ENCODE measurements around the gene ATP6V0A1.
"Not testable (repeated sequence)": the region's sequence is repeated elsewhere in the genome, so short reads cannot be mapped to it uniquely, and the experiment has no call there.

Gene ATP6V0A1

GRCh38 chr17:42458497-42459255 is at the start of gene ATP6V0A1:
Gene ATP6V0A1, plus strand, starts transcription at chr17:42458878. Its CDS starts 2,017 bp downstream, at chr17:42460895.
- peak; percentile 80 to 92 (median 87) for DNase-seq (ENCODE audit: low read depth in 4 of 4, low spot score in 1 of 4)

DNA sequence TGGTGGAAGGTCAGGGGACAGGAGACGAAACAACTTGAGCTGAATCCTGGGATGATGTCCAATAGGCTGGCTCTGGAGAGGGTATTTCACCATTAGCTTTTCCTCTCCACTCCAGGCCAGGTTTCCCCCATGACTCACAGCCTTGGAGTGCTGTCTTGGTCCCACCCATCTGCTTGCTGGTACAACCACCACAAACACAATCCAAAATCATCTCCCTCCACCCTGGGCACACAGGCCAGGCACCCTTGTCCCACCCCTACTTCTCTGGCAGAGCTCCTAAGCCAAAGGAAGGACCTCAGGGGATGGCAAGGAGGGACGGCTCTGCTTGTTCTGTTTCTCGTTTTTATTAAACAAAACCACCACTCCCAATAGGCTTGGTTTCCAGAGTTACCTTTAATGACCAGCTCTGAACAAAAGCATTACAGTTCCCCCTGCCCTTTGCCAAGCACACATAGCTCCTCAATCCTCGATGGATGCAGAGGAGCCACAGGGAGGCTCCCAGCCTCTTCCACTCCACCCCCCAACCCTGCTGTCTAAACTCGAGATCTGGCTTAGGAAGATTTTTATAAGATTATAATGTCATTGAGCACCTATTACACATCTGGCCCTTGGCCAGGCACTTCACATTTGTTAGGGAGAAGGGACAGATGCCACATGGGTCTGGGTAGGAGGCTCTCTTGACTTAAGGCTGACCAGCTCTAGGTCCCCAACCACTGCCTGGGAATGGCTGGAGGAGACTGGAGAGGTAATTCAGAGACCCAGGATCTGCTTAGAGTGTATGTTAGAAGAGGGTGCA is 49.0 kb upstream of the ATP6V0A1 start:
- no peak for DNase-seq (ENCODE audit: low read depth in 4 of 4, low spot score in 1 of 4)

DNA sequence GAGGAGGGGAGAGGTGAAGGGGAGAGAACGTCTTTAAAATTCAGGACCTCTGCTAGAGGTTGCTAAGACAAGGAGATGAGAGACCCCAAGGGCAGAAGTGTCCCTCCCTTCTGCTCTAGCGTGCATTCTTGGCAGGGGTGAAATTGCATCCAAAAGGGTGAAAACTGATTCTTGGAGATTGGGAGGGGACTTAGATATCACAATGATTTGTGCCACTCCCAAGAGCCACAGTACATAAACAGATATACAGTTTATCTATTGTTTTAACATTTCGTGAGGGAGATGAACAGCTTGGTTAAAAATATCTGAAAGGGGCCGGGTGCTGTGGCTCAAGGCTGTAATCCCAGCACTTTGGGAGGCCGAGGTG is 48.4 kb upstream of the ATP6V0A1 start:
- DNase-seq (ENCODE audit: low read depth in 4 of 4, low spot score in 1 of 4), result no peak

GRCh38 chr17:42411361-42411760 is 47.3 kb upstream of the ATP6V0A1 start:
- DNase-seq (ENCODE audit: low read depth in 4 of 4, low spot score in 1 of 4), result no peak

GRCh38 chr17:42411905-42412679 is 46.6 kb upstream of the ATP6V0A1 start:
- DNase-seq (ENCODE audit: low read depth in 4 of 4, low spot score in 1 of 4), result no peak

DNA sequence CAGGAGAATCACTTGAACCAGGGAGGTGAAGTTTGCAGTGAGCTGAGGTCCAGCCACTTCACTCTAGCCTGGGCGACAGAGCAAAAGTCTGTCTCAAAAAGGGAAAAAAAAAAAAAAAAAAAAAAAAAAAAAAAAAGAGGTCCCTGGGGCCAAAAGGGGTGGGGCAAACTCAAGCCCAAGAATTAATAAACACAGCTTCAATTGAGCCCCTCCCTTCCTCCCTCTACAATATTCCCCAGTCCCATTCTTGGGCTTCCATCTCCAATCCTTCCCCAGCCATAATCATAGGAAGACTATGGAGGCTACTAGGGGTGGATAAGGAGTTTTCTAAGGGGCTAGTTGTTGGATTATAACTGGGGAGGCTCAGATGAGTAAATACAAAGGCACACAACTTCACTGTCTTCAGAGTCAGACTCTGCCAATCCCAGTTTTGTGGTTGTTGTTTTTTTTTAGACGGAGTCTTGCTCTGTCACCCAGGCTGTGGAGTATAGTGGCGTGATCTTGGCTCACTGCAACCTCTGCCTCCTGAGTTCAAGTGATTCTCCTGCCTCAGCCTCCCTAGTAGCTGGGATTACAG is 45.1 kb upstream of the ATP6V0A1 start:
- no peak for DNase-seq (ENCODE audit: low read depth in 4 of 4, low spot score in 1 of 4)

DNA sequence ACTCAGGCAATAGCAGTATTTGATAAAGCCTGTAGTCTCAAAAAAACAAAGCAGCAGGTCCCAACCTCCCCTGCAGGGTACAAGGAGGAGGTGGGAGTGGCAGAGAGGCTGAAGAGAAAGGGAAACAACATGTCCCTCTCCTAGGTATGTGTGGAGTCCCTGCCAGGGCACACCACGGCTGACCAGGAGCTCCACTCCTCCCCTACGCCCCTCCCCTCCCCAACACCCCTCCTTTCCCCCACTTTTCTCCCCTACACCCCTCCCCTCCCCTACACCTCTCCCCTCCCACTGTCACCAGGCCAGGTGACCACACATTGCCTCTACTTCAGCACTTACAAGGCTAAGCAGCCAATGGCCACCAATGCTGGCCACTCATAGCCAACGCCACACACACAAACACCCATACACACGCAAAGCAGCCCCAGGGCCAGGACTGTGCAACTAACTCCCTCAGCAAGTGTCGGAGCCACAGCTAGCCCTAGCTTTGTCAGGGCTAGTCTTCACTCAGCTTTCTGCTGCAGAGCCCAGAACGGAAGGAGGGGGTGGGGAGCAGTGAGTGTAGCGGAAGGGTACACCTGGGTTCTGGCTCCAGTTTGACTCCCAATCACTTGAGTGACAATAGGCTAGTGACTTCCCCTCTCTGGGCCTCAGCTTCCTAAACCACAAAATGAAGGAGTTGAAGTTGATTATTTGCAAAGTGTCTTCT is 43.8 kb upstream of the ATP6V0A1 start:
- DNase-seq (ENCODE audit: low read depth in 4 of 4, low spot score in 1 of 4), result peak; percentile 21 to 63 (median 33)

- not testable (repeated sequence) for DNase-seq (ENCODE audit: low read depth in 4 of 4, low spot score in 1 of 4)
Observed at GRCh38 chr17:42417981-42418380, 40.7 kb upstream of the ATP6V0A1 start.

DNA sequence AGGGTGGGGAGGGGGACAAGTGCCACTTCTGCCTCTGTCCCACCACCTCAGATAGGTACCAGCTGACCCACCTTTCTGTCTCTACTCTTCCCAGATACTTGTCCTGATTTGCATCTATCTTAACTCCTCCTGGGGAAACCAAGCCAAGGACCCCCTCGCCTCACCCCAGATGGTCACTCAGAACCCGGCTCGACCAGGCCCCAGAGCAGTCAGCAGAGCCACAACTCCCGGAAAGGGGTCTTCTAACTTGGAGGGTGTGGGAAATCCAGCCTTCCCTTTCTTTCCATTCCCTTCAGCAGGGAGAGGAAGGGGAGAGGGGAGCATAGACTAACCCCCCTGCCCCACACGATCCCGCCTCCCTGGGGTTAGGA is 37.6 kb upstream of the ATP6V0A1 start:
- no peak for DNase-seq (ENCODE audit: low read depth in 4 of 4, low spot score in 1 of 4)

GRCh38 chr17:42421507-42422338 is 37.0 kb upstream of the ATP6V0A1 start:
- DNase-seq (ENCODE audit: low read depth in 4 of 4, low spot score in 1 of 4), result no peak

DNA sequence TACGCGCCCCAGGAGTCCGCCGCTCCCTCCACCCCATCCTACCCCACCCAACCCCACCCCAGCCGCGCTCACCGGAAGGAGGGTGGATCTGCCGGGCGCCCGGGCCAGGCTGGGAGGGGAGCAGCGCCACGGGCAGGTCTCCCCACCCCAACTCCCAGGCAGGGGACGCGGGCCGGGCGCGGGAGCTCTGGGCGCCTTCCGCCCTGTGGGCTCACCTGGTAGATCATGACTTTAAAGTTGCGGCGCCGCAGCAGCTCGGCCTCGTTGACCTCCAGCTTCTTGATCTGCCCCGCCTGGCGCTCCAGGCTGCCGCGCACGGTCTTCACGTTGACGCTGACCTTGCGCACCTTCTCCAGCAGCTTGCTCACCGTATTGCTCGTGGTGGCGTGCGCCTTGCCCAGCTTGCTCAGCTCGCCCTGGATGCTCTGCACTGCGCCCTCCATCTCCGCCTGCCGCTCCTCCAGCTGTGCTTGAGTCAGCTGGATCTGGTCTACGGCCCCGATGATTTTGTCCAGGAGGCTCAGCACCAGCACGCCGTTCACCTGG is 36.2 kb upstream of the ATP6V0A1 start:
- DNase-seq (ENCODE audit: low read depth in 4 of 4, low spot score in 1 of 4), result no peak

- no peak for DNase-seq (ENCODE audit: low read depth in 4 of 4, low spot score in 1 of 4)
Observed at GRCh38 chr17:42422958-42423712, 35.5 kb upstream of the ATP6V0A1 start, which contains the start of gene CAVIN1. Gene CAVIN1, minus strand, starts transcription at chr17:42423256. Its CDS starts 159 bp downstream, at chr17:42423097.

- no peak for DNase-seq (ENCODE audit: low read depth in 4 of 4, low spot score in 1 of 4)
Observed at GRCh38 chr17:42423766-42424165, 34.9 kb upstream of the ATP6V0A1 start.

- DNase-seq (ENCODE audit: low read depth in 4 of 4, low spot score in 1 of 4), result no peak
Observed at GRCh38 chr17:42424991-42425610, 33.6 kb upstream of the ATP6V0A1 start.

DNA sequence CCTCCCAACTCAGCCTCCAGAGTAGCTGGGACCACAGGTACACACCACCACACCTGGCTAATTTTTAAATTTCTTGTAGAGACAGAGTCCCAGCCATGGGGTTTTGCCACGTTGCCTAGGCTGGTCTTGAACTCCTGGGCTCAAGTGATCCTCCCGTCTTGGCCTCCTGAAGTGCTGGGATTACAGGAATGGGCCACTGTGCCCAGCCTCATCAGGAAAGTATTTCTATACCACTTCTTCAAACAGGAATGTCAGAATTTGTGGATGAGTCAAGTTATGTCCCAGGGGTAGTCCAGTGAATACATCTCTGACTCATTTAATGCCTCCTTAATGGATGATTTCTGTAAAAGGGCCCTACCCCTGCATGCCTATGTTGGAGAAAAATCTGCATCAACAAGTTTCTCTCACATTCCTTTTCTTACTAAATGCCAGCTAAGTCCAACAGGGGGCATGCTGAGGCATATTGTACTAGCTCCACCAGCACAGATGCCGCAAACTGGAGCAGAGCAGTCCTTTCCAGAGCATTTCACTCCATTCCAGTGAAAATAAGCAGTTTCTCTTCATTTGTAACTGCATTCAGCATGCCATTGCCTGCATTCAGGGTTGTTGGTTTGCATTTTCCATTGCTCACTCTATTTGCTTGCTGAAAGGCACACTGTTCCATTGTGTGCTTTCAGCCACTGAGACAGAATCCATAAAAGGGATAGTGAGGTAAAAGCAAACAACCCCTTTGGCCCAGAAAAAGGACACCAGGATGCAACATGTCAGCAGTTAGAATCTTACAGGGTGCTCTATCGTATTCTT is 30.3 kb upstream of the ATP6V0A1 start:
- no peak for DNase-seq (ENCODE audit: low read depth in 4 of 4, low spot score in 1 of 4)

GRCh38 chr17:42429726-42430447 is 28.8 kb upstream of the ATP6V0A1 start:
- no peak for DNase-seq (ENCODE audit: low read depth in 4 of 4, low spot score in 1 of 4)

DNA sequence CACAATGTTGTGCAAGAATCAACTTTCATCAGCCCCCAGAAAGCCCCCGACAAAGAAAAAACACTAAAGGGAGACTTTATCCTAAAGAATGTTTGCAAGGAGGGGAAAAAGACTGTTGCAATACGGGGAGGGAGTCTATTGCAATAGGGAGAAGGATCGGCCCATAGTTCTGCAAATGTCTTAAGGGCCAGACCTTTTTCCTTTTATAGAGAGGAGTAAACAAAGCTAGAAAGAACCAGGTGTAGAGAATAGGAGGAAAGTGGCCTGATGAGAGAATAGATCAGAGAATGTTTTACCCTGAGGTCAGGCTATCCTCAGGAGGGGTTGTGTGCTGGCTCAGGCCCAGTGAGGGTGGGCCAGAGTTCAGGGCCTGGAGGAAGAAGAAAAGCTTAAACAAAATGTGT is 26.9 kb upstream of the ATP6V0A1 start:
- no peak for DNase-seq (ENCODE audit: low read depth in 4 of 4, low spot score in 1 of 4)

All from stimulated activated CD4-positive, alpha-beta T cell treated with anti-CD3 and anti-CD28 coated beads, Interleukin-1b, Interleukin-23, amount 100 ng/mL, for 24 hours (primary cell).